22Rv1 (cell line): ENCODE data around the gene FADS1.

Source experiments
- CTCF ChIP-seq: fragments of 450-650 bp; IDR thresholded peaks from 2 replicates; pipeline ENCODE4 v1.5.1; 2017; ENCODE audit warnings: mild to moderate bottlenecking
- ZFX ChIP-seq: fragments of 450-650 bp; IDR thresholded peaks from 2 replicates; pipeline ENCODE4 v1.6.1; 2017; ENCODE audit warnings: antibody characterized with exemption, borderline replicate concordance

GRCh38 chr11:61777234-61778090, 39.3 kb downstream of the FADS1 start:
- TF ChIP-seq CTCF, result no peak
- no peak for TF ChIP-seq ZFX
